GM19193 (cell line): ENCODE measurements around the gene STS.

Source experiments
- POLR2A ChIP-seq: IDR thresholded peaks from 4 replicates; pipeline ENCODE4 v1.6.1; 2011; ENCODE audit not compliant: insufficient read depth, insufficient read length; ENCODE audit errors: extremely low read depth

Gene STS

GRCh38 chrX:7153231-7153630 lies 5.7 kb downstream of the STS start:
- no peak for TF ChIP-seq POLR2A

- no peak for TF ChIP-seq POLR2A
Observed at GRCh38 chrX:7154041-7154597, 6.6 kb downstream of the STS start.

- TF ChIP-seq POLR2A, result no peak
Observed at GRCh38 chrX:7155163-7155562, 7.7 kb downstream of the STS start.

- TF ChIP-seq POLR2A, result no peak
Observed at GRCh38 chrX:7156879-7157278, 9.4 kb downstream of the STS start.

GRCh38 chrX:7158468-7158990 lies 11.0 kb downstream of the STS start:
- no peak for TF ChIP-seq POLR2A

GRCh38 chrX:7159149-7159861 lies 11.8 kb downstream of the STS start:
- TF ChIP-seq POLR2A, result no peak

- TF ChIP-seq POLR2A, result no peak
Observed at GRCh38 chrX:7163146-7163677, 15.7 kb downstream of the STS start.

- TF ChIP-seq POLR2A, result no peak
Observed at GRCh38 chrX:7164174-7164573, 16.7 kb downstream of the STS start.

GRCh38 chrX:7168371-7168770 lies 20.9 kb downstream of the STS start:
- TF ChIP-seq POLR2A, result no peak

GRCh38 chrX:7169627-7170026 lies 22.1 kb downstream of the STS start:
- no peak for TF ChIP-seq POLR2A

GRCh38 chrX:7170898-7171297 lies 23.4 kb downstream of the STS start:
- no peak for TF ChIP-seq POLR2A

GRCh38 chrX:7179446-7179845 lies 31.9 kb downstream of the STS start:
- no peak for TF ChIP-seq POLR2A

GRCh38 chrX:7184816-7185215 lies 37.3 kb downstream of the STS start:
- TF ChIP-seq POLR2A, result no peak

GRCh38 chrX:7188672-7189071 lies 41.2 kb downstream of the STS start:
- no peak for TF ChIP-seq POLR2A

- TF ChIP-seq POLR2A, result no peak
Observed at GRCh38 chrX:7190157-7190556, 42.6 kb downstream of the STS start.

GRCh38 chrX:7191681-7192110 lies 44.2 kb downstream of the STS start:
- TF ChIP-seq POLR2A, result no peak
